ENCODE results near the gene ANAPC2.

ANAPC2 gene

DNA sequence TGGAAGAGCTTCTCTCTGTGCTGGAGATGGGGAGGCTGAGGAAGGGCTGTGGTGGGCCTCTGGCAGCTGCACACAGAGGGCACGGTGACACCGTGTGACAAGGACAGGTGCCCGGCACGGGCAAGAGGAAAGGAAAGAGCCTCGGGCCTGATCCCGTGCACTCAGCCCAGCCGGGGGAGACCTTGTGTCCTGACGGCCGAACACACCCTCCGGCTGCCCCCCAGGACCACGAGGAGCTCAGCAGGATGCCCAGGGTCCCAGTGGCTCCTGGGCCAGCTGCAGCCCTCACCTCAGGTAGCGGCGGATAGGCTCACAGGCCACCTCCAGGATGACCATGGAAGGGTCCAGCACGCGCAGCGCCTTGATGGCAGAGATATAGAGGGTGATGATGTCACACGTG, 5.5 kb downstream of the ANAPC2 start:
- Histone ChIP-seq H3K27ac (no peak overlapping the region), H3K4me3 (no peak overlapping the region)

DNA sequence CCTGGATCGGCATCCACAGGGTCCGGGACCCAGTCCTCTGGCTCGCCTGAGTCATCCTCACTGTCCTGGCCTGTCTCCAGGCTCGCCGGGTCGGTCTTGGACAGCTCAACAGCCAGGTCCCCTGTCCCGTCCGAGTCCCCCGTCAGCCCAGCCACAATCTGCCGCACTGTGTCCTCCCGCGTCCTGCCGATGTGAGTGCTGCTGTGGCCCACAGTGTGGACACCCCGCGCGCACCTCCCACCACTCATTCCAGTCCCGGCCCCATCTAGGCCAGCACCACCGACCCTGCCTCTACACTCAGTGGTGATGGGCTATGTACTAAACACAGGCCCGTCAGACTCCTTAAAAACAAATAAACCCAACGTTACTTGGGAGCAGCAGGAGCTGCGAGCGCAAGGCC, 6.7 kb downstream of the ANAPC2 start:
- H3K4me3 ChIP-seq: no peak overlapping the region
- H3K27ac ChIP-seq: no peak overlapping the region

DNA sequence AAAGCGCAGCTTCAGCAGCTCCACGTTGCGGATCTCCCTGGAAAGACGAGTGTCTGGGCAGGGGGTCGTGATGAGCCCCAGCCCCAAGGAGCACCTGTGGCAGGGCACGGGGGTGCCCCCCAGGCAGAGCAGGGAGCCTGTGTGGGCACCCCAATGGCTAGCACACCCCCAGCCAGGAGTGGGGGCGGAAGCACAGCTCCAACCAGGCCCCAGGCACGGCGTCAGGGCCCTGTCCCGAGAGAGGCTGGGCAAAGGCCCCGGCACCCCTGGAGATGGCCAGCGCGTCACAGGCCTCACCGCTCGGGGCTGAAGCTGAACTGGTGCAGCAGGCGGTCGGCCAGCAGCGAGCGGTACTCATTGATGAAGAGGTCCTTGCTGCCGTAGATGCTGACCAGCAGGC, 7.9 kb downstream of the ANAPC2 start:
- Histone ChIP-seq H3K27ac (no peak overlapping the region), H3K4me3 (no peak overlapping the region)

DNA sequence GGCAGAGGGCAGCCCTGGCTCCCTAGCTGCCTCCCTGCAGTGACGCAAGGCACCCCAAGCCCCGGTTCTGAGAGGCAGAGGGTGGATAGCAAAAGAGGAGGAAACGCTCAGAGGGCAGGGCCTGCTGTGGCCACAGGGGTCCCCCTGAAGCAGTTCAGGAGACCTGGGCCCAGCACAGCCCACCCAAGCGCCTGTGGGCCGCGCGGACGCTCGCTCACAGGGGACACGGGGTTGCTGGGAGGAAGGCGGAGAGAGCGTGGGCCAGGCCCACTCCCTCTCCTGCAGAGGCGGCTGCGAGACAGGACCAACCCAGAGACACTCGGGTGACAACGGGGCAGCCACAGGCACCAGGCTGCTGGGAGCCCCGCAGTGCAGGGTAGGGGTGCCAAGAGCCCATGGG, 8.6 kb downstream of the ANAPC2 start:
- Histone ChIP-seq H3K27ac (no peak overlapping the region), H3K4me3 (no peak overlapping the region)

DNA sequence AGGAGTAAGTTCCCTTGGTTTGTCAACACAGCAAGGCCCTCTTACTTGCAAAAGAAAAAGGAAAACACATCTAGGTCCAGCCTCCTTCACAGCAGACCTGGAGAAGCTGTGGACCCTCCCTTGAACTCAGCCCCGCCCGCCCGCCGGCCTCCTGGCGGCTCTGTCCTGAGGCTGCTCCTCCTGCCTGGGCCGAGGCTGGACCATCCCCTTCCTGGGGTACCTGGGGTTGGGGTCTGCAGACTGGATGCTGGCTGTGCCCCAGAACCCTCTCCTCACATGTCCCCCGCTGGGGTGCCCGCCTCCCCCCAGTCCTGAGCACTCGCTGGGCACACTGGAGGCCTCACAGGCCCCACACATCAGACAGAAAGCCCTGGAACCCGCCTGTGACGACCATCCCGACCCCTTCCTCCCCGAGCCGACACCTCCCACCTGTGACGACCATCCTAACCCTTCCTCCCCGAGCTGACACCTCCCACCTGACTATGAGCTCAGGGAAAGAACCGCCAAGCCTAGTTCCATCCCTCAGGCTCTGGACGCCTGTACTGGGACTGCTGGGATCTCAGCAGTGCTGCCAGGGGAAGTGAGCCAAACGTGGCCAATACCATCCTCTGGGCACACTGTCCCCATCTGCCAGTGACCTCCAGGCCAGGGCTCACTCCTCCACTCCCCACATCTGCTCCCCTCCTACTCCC, 9.3 kb downstream of the ANAPC2 start:
- no peak overlapping the region for H3K27ac ChIP-seq
- no peak overlapping the region for H3K4me3 ChIP-seq

DNA sequence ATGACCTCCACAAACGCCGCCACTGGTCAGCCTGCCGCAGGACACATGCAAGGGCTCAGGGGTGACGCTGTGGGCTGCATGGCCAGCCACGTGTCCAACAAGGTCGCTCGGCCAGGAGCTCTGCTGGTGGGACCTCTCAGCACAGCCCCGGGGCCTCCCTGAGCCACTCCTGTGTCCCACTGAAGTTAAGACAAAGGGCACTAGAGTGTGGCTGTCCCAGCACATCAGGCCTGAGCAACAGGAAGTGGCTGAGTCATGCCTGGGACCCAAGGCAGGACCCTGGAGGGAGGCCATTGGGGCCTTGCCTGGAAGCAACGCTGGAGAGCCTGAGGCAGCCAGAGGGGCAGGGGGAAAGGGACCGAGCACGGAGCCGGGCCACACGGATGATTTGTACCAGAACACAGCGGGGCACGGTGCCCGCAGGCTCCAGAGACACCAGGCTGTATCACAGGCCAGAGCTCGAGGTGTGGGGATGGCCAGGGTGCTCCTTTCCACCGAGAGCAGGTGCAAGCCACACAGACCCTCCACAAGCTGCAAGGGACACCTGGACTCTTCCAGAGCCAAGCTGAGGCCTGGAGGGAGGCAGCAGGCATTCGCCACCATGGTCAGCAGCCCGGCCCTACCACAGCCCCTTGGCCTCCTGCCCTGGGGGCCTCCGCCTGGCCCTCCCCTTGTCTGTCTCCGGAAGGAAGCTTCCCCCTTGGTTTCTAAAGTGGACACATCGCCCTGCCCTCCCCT, 10.0 kb downstream of the ANAPC2 start:
- Histone ChIP-seq H3K27ac (no peak overlapping the region), H3K4me3 (no peak overlapping the region)

DNA sequence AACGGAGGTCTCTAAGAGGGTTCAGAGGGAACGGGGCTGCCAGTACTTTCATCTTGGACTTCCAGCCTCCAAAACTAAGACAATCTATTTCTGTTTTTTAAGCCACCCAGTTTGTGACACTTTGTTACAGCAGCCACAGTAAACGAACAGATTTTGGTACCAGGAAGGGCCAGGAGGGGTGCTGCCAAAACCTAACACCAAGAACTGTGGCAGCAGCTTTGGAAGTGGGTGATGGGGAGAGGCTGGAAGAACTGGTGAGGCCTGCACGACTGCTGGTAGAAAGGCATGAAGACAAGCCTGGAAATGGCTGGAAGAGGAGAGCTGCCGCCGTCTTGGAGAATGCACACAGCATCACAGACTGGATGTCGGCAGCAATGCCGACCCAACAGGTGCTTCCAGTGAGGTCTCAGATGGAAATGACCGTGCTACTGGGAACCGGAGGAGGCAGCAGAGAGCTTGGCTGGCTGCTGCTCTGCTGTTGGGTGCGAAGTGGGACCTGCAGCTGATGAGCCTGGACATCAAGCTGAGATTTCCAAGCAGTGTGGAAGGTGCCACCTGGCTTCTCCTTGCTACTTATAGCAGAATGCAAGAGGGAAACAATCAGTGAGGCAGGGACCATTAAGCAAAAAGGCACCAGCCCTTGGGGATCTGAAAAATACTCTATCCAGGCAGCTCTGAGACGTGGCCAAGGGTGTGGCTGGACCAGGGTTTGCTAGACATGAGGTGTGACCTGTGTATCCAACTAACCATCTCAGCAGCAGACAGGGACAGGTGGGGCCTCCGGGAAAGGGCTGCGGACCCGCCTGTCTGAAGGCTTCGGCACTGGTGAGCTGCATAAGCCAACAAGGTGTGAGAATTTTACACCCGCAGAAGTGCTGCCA, 11.8 kb downstream of the ANAPC2 start:
- Histone ChIP-seq H3K4me3 (no peak overlapping the region), H3K27ac (no peak overlapping the region)

DNA sequence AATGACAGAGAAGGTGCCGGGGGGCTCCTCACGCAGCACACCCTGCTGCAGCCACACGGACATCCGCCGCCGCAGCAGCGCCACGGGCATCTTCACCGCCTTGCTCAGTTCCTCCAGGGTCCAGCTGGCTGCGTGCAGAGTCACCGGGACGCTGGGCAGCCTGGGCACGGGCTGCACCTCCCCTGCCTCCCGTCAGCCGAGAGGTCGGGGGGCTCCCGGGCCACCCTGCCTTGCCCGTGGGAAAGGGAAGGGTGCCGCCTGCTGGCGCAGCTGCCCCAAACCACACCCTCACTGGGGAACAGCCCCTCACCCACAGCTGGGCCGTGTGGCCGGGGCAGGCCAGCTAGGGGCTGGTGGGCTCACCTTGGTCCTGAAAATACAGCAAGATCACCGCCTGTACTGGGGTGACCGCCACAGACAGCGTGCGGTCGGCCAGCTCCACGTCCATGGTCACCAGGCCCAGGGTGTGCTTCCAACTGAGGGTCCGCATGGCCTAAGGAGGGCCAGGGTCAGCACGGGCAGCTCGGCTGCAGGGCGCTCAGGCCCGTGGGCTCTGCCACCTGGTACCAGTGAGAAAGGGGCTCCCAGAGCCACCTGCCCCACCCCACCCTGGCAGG, 12.9 kb downstream of the ANAPC2 start:
- Histone ChIP-seq H3K4me3 (no peak overlapping the region), H3K27ac (no peak overlapping the region)

DNA sequence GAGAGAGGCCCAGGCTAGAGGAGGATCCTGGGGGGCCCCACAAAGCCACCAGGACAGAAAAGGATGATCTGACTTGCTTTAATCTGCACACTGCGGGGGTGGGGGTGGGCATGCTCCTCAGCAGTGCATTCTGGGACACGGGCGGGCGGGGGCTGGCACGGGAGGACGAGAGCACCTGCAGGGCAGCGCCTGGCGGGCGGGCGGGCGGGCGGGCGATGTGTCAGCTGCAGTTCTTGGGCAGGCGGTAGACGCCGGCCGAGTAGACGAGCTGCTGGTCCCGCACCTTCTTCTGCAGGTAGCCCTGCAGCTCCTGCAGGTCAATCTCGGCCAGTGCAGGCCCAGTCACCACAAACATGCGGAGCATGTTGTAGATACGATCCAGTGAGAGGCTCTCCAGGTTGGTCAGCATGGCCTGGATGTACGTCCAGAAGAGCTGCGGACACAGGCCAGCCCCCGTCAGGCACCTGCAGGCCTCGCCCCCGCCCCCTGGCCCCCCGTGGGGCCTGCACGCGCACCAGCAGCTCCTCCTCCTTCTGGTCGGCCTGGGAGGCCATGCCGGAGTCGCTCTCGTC, 13.6 kb downstream of the ANAPC2 start:
- peak overlapping the region in 1 of 21 experiments; percentile 50 for H3K27ac ChIP-seq
- H3K4me3 ChIP-seq: no peak overlapping the region

DNA sequence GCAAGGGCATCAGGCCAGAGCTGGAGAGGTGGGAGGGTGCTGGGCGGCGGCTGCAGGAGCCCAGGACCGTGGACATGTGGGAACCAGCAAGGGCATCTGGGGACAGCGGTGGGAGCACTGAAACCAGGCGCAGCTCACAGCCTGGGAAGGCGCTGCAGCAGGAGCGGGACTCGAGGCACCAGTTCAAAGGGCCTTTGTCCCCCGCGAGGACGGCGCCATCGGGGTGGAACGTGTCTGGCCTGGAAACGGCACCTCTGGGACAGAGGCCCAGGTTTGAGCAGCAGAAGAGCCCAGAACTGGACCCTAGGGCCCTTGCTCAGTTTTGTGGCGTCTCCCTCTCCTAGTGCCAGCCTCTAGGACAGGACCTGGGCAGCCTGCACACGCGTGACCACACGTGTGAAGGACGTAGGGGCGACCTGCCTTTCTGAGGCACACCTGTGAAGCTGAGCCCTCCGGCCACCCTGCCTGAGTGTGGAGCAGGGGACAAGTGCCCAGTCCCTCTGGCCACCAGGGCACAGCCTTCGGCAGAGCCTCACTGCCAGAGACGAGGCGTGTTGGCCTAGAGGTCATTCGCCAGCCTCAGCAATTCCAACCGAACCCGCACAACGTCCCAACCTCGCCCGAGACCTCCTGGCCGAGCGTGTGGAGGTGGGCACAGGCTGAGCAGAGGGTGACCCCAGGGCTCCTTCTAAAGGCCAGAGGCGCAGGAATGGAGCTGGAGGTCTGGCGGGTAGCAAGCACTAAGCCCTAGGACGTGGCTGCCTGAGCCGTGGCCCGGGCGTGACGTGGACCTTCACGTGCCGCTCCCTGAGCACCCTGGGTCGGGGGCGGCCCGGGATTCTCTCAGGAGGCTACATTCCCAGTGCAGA, 14.3 kb downstream of the ANAPC2 start:
- Histone ChIP-seq H3K27ac (peak overlapping the region in 2 of 21 experiments; percentile 11 to 30), H3K4me3 (no peak overlapping the region)

DNA sequence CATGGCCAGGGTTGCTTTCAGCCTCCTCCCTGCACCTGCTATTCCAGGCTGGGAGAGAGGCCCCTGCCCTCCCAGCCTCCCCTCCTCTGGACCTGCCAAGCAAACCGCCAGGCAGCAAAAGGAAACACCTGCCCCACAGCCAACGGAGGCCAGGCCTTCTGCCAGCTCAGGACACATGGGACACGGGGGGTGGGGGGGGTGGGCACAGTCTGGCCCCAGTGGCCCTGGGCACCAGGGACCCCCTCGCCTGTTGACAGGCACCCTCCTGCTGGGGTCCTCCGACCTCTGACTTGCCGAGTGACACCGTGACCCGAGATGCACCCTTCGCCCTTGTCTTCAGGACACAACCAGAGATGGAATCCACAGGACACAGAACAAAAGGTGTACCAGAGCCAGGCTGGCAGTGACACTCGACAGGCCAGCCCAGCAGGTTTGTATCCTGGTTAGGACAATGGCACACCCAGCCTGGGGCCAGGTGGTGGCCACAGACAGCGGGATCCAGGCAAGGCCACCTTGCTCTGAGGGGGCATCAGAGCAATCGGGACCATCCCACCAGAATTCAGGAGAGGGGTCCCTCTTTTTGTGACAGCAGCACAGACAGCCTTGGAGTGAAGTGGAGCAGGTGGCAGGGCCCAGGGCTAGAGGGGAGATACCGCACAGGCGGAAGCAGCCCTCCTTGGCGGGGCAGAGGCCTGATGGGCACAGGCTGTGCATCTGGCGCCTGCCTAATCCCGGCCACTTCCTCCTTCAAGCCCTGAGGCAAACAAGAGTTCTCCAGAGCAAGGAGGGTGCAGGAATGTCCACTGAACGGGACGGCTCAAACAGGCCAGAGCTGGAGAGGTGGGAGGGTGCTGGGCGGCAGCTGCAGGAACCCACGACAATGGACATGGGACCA, 15.2 kb downstream of the ANAPC2 start:
- peak overlapping the region in 1 of 21 experiments; percentile 30 for H3K27ac ChIP-seq
- no peak overlapping the region for H3K4me3 ChIP-seq

DNA sequence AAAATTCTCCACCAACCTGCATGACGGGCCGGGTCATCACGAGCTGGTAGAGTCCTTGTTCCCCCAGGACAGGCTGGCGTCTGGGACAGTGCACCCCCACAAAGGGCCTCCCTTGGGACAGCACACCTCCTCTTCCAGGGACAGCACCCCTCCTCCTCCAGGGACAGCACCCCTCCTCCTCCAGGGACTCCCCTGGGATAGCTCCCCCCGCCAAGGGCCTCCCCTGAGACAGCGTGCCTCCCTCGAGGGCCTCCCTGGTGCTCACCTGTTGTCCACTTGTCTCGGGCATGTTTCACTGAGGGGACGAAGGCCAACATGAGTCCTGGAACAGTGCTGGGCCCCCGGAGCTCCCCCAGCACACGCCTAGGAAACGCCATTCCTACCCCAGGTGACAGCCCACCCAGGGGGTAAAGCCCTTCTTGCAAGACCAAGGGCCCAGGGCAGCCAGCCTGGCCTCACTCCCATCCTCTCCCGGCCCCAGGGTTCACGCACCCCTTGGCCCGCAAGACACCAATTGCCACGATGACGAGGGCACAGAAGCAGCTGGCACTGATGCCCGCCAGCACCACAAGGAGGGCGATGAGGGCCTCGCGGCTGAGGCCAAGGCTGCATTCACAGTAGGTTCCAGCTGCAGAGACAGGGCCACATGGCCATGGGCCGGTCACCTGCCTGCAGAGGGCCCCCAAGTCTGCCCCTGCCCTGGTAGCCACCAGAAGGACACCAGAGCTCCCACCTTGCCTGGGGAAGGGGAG, 17.0 kb downstream of the ANAPC2 start:
- Histone ChIP-seq H3K4me3 (no peak overlapping the region), H3K27ac (no peak overlapping the region)

DNA sequence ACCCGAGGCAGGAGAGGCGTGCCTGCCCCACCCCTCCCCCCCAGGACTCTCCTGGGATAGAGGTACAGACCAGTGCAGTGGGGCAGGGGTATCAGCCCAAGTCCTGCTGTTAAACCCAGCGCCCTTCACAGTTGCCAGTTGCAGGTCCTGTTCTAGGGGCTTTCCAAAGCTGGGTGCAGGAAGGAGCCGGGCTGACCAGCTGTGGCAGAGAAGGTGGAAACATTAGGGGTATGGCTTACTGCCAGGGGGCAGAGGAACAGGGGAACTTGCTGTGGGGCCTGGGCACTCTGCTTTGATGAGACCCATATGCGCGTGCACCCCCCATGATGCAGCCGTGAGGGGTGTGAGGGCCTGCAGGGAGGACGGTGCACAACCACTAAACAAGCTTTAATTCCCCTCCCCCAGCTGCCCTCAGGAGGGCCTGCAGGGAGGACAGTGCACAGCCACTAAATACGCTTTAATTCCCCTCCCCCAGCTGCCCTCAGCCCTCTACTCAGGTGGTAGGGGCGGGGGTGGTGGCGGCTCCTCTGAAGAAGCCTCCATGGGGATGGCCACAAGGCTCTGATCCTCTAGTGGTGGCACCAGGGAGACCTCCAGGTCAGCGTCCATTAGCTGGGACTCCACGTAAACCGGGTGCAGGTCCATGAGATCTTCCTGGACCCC, 17.7 kb downstream of the ANAPC2 start:
- Histone ChIP-seq H3K27ac (no peak overlapping the region), H3K4me3 (no peak overlapping the region)

DNA sequence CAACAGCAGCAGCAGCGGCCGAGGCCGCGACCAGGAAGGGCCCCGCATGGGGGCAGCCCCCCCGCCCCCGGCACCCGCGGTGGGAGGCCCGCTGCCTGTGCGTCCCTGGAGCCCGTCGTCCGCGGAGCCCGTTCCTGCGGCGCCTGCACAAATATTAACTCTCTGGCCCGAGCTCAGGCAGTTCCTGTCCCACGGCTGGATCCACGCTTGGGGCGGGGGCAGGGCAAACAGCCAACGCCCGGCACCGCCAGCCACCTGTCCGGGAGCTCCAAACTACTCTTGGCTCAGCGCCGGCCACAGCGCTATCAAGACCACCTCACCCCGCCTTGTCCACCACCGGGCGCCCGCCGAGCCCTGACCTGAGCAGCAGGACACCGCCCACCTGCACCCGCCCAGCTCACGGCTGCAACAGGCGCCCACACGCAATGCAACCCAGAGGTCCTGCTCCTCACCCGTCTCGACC, 18.4 kb downstream of the ANAPC2 start, which contains the start of gene LRRC26:
Gene LRRC26 (minus strand): TSS at position 156 of the 463 bp plus-strand sequence. CDS start 108 bp downstream, at position 48.
- peak within 1 kb of the TSS in 2 of 21 experiments; percentile 35 to 46 for H3K27ac ChIP-seq

DNA sequence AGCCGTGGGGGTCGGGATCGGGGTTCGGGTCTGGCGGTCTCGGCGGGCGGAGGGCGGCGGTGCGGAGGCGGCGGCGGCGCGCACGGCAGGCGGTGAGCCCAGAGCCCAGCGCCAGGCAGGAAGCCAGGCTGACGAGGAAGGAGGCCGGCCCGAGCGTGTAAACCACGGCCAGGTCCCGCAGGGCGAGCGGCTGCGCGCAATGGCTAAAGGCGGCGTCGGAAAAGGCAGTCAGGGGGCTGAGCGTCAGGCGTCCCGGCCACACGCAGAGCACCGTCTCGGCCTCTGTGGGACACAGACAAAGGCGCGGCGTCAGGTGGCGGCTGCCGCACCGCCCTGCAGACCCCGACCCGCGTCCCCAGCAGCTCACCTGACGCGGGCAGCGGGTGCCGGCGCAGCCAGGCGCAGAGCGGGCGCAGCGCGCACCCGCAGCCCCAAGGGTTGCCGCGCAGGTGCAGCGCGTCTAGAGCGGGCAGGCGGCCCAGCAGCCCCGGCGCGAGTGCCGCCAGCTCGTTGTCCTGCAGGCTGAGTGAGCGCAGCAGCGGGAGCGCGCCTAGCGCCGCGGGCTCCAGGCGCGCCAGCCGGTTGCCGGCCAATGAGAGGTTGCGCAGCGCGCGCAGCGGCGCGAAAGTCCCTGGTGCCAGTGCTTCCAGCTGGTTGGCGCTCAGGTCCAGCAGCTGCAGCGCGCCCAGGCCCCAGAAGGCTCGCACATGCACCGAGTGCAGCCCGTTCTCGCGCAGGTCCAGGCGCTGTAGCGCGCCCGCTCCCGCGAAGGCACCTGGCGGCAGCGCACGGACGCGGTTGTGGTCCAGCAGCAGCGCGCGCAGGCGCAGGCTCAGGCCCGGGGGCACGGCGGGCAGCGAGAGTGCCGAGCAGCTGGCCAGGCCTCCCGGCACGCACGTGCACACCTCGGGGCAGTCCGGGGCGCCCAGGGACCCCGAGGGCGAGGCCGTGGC, 19.2 kb downstream of the ANAPC2 start:
- Histone ChIP-seq H3K4me3 (peak overlapping the region in 5 of 7 experiments; percentile 2 to 34 (median 21)), H3K27ac (peak overlapping the region in 2 of 21 experiments; percentile 35 to 46)

More for the DNA sequence above, 18.4 kb downstream of the ANAPC2 start, which contains the start of gene LRRC26:
- H3K4me3 ChIP-seq: peak within 1 kb of the TSS in 5 of 7 experiments; percentile 2 to 34 (median 21)
